NCI-H2107 treated with DMSO at 0.1 percent for 48 hours (cell line): ENCODE results near the gene CKM.
A peak's percentile ranks its signal among the peaks of the same experiment; 100 is the strongest.

Experiments
- DNase-seq: peaks from one replicate; lab custom pipeline; 2025; ENCODE audit not compliant: unreplicated experiment; lab: John Stamatoyannopoulos, UW

Gene CKM

DNA sequence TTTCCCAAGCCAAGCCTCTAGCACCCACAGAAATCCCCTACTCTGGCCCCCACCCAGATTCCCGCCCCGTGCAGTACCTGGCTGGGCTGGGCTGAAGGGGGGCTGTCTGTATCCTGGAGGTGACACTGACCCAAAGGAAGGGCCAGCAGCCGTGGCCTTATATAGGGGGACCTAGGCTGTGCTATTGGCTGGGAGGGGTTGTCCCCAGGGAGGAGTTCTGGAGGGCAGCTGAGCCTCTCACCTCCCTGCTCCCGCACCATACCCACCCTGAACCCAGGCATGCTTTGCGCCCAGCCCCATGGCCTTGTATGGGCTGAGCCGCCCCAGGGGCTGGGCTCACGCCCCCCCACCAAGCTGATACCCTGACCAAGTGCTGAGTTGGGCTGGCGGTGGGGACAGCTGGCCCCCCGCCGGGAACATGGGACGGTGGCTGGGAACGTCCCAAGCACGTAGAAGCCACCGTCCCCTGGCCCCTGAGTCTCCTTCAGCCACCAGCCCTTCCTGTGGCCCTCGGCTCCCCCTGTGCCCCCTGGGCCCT lies at the start of gene CKM:
Gene CKM (minus strand): TSS at position 132 of the 538 bp plus-strand sequence. CDS start 3,162 bp downstream, outside the sequence.
- no peak for DNase-seq

DNA sequence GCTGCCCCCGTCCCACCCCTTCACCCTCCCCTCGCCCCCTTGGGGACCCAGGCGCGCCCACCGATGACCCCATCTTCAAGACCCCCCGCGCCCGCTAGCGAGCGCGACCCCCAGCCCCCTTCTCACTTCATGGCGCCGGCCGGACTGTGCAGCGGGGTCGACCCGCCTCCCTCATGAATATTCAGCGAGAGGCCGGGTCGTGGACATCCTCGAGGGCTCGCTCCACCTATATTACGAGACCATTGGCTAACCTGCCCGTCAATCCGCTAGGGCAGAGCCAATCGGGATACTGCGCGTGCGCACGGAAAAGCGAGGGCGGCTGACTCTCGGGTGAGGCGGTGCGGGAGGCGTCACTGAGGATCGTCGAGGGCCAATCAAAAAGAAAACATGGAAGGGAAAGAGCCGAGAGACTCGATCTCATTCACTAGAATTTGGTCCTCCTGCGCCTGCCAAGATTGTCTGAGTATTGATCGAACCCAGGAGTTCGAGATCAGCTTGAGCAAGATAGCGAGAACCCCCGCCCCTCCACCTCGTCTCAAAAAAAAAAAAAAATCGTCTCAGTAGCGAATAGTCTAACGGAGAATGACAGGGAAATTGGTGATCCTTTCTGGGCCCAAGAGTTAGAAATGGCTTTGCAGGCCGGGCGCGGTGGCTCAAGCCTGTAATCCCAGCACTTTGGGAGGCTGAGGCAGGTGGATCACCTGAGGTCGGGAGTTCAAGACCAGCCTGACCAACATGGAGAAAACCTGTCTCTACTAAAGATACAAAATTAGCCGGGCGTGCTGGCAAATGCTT lies 47.9 kb upstream of the CKM start, which contains the start of gene ERCC2:
Gene ERCC2 (minus strand): TSS at position 164 of the 795 bp plus-strand sequence. CDS start 33 bp downstream, at position 131.
- DNase-seq = peak; percentile 92

DNA sequence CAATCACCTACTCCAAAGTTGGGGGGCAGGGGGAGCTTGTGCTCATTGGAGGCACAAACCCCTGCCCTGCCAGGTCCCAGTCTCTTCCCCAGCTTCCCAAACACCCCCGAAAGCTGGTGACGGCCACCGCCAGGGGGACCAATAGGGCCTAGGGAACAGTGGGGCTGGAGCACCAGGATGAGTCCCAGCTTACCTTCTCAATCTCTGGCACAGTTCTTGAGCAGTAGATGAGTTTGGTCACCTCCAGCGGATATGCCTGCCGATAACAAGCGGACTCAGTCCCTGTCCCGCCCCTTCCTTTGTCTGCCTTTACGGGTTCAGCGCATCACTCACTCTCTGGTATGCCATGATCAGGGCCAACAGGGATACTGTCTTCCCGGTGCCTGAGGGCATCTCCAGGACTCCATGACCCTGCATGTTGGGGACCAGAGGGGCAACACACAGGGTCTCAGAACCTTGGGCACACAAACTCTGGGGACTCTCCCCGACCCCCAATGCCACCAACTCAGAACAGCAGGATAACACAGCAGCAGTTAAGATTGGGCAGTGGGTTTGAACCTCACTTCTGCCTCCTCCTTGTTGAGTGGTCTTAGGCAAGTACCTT lies 46.2 kb upstream of the CKM start:
- DNase-seq = no peak

DNA sequence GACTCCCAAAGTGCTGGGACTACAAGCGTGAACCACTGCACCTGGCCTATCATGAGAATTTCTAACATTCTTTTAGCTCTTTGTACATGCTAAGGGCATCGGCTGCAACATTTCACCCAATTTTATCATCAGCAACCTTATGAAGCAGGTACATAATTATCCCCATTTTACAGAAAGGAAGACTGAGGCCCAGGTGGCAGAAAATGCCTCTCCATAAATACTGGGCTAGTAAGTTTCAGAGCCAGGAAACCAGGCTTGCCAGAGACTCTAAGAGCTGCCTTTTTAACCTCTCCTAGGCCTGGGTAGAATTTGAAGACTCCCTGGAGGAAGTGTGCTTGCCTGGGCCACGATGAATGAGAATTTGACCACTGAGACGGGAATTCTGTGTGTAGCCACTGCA lies 45.5 kb upstream of the CKM start:
- DNase-seq = no peak

DNA sequence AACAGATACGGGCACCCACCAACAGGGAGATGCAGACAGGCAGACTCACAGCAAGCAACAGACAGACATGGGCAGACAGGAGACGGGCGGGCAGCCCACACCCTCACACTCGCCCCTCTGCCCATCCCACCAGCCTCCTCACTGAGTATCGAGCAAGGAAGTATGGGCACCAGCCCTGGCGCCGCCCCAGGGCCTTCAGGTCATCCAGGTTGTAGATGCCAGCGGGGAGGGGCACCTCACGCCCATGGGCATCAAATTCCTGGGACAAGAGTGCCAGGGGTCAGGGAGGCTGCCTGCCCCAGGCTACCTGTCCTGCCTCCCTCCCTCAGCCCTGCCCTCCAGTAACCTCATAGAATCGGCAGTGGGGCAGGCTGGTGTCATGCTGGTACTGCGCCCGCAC lies 42.0 kb upstream of the CKM start:
- DNase-seq = no peak

DNA sequence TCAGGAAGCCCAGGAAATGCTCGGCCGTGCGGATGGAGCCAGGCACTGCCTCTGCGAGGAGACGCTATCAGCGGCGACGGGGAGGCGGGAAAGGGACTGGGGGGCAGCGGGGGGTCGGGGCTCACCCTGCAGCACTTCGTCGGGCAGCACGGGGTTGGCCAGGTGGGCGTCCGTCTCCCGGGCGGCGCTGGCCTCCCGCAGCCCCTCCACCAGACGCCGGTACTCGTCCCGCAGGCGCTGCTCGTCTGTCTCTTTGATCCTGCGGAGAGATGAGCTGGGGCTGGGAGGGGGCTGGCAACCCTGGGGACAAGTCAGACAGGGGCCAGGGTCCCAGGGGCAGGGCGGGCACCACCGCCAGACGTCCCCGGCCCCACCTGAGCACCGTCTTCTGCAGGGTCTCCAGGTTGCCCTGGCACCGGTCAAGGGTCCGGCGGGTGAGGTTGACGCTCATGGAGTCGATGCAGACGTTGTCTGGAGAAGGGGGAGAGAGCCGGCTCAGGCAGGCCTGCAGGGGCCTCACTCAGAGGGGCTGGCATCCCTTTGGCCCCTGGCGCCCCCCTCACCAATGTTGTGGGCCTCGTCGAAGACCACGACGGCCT lies 41.3 kb upstream of the CKM start:
- DNase-seq = no peak

DNA sequence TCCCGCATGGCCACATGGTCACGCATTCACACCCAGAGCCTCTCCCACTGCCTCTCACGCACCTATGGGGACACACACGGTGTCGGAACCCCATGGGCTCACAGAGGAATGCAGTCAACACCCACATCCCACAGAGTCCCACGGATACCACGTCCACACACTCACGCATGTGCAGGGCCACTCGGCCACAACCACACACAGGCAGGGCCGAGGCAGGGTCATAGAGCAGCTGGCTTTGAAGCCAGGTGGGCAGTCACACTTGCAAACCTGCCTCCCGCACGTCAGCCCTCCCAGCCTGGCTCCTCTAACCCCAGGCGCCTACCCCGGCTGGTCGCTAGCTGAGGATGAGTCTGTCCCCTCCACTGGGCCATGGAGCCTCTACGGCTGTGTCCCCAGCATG lies 39.6 kb upstream of the CKM start:
- DNase-seq = no peak

DNA sequence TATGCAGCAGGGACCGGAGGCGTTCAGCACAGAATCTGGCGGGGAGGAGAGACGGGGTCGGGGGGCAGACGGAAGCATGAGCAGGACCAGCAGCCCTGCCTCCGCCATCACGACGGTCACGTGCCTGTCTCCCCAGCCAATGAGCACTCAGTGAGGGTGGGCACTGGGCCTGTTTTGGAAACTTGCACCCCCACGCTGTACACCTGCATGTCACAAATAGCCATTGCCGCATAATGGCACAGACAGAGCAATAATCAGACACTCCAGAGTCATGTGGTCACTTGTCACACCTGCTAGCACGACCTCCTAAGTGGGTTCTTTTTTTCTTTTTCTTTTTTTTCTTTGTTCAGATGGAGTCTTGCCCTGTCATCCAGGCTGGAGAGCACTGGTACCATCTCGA lies 38.9 kb upstream of the CKM start:
- no peak for DNase-seq

DNA sequence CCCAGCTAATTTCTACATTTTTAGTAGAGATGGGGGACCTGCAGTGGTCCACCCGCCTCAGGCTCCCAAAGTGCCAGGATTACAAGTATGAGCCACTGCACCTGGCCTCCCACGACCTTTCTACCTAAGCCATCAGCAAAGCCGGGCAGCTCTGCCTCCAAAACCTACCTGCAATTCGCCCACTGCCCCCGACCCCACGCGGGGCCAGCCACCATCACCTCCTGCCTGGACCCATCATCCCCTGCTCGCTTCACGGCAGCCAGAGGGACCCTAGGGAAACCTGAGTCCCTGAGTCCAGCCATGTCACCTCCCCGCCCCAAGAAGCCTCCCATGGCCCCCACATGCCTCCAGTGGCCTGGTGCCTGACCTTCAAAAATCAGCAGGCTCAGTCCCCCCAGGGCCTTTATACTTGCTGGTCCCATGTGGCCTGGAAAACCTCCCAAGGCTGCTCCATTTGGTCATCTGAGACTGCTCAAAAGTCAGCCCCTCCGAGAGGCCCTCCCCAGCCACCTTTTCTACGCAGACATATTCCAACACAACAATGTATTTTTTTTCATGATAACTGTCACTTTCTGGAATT lies 35.6 kb upstream of the CKM start:
- DNase-seq = no peak

DNA sequence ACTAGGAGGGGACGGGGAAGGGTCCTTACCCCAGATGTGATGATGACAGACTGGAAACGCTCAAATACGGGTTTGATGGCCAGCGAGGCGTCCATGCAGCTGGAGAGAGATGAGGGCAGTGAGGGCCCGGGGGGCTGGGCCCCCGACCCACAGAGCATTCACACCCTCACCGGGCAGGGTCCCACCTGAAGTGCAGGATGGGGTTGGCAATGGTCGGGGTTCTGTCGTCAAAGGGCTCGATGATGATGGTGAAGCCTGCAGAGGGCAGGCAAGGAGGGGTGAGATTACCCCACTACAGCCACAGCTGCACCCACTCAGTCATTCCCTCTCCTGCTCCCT lies 34.7 kb upstream of the CKM start:
- no peak for DNase-seq

DNA sequence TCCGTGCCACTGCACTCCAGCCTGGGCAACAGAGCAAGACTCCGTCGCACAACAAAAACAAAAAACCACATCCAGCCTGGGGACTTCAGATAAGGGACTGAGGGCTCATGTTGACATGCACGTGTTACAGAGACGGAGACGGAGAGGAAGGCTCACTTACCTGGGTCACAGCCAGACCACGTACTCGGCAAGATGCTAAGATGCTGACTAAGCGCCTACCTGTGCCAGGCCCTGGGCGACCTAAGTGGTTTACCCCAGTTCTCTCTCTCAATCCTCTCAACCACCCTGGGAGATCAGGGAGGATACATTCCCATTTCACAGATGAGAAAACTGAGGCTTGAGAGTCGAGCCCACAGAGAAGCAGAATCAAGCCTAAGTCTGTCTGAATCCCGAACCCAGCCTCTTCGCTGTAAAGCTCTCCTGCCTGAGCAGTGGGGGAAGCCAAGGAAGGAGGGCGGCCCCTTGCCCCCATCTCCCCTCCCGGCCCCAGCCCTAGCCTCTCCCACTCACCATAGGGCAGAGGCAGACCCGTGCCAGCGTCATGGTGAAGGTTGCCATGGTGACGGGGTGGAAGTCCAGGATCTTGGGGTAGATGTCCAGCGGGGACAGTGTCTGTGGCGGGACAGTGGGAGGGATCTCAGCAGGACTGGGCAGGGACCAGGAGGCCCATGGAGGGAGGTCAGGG lies 34.2 kb upstream of the CKM start:
- no peak for DNase-seq

DNA sequence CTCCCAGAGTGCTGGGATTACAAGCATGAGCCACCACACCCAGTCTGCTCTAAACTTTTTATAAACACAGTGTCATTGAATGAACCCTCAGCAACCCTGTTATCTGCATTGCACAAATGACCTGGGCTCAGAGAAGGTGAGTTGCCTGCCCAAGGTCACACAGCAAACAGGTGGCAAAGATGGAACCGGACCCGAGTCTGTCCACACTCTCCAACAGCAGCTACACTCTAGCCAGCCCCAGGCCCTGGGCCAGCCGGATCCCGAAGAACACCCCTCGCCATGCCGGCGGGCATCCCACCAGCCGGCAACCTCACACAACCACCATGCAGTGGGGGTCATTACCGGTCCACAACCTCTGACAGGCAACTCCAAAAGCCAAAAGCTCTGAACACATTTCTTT lies 33.2 kb upstream of the CKM start:
- no peak for DNase-seq

DNA sequence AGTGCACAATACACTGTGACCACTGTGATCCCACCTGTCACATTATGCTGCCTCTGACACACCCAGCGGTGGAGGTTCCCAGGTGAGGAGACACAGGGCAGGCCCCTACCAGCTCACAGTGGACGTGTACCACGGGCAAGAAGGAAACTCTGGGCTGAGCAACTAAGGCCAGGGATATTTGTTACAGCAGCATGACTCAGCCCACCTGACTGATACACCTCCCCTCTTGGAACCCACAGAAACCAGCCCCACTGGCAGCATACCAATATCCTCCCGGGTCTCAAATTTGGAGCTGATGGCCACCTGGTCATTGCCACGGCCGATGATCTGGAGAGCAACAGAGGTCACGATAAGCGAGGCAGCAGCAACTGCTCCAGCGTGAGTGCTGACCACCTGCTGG lies 32.7 kb upstream of the CKM start:
- DNase-seq = no peak

DNA sequence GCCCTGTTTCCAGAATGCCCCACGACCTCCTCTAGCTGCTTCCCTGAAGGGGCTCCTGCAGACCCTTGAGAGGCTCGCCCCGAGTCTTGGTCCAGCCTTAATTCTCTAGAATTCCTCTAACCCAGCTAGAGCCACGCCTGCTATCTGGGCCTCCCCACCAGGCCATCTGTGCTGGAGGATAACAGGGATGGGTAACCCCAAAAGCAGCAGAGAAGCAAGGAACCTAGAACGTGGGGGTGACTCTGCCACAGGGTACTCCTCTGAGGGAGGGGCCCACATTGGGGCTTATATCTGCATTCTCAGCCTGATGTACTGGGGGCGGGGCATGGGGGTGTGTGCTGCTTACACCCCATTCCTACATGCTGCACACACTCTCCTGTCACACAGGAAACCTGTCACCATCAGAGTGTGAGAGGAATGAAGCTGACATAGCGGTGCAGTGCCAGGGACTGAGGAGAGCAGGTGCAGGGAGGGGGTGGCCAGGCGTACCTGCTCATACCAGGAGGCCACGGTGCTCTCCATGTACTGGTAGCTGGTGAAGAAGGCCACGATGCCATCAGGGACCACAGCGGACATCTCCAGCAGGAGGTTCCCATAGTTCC lies 31.7 kb upstream of the CKM start:
- no peak for DNase-seq

DNA sequence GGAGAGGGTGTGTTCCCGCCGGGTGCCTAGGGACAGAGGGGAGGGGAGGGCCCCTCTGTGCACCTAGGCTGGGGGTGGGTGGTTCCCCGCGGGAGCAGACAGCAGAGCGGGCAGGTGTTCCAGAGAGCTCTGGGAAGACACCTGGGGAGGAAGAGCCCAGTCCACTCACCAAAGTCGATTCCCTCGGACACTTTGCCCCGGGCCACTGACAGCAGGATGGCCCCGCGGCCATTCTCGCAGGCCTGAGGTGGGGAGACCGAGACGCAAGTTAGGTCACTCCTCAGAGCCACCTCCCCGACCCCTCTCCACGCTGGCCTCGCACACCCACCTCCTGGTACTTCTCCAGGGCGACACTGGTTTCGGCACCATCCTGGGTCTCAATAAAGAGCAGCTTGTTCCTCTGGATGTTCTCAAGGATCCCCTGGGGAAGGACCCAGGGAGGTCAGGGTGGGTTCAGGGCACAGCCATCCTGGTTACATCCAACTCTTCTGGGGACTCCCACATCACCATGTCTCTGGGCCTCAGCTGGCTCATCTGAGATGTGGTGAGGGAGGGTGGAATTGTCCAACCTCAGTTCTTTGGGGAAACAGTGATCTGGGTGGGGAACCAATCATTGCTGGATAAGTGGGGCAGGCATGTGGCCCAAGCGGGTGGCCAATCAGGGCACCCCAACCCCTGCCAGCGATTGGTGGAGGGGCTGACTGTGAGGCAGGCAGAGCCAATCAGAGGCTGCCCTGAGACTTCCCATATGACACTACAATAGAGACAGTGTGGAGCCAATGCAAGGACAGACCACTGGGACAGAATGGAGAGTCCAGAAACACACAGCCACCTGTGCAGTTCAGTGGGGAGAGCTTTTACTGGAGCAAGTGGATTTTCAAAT lies 30.5 kb upstream of the CKM start:
- no peak for DNase-seq

DNA sequence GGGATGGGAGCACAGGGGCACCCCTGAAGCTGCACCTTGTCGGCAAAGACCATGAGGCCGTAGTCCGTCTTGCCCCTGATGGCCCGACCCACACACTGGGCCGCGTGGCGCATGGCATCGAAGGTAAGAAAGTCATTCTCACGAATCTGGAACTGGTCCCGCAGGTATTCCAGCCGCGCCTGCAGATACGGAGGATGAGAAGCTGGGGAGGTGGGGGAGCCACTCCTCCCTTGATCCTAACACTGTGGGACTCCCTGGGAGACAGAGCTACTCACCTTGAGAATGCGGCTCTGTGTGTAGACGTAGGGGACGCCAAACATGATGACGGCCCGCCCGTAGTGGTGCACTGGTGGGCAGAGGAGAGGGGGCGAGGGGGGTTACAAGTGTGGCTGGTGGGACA lies 29.8 kb upstream of the CKM start:
- no peak for DNase-seq

DNA sequence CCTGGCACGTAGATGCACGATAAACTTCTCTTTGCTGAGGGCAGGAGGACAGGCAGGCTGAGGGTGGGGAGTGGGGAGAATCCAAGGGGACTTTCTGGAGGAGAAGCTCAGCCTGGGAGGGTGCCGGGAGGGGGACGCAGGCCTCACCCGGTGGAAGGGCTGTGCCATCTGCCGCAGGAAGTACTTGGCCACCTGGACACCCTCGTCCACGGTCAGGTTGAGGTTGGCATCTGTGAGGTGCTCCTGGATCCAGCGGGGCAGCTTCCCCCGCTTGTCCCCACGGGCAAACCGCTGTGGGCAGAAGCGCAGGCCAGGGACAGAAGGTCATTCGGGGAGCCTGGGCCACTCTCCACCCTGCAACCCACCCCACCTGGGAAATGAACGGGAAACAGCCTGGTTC lies 29.4 kb upstream of the CKM start:
- DNase-seq = no peak

DNA sequence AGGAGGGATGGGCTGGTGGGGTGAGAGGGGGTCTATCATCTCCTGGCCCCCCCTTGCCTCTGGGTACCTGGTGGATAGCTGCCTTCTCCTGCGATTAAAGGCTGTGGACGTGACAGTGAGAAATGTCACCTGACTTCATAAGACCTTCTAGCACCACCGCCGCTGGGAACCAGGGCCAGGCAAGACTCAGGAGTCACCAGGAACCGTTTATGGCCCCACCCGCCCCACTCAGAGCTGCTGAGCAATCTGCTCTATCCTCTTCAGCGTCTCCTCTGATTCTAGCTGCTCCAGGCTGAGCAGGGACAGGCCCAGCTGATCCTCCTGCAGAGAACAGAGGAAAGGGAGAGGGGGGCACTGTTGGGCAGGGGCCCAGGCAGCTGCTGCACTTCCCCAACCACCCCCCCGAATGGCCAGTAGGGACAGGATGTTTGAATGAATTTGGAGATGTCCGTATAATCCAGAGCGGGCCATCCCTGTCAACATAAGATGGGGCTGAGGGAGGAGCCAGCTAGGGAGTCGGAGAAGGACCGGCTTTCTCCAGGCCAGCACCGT lies 28.8 kb upstream of the CKM start:
- DNase-seq = no peak

DNA sequence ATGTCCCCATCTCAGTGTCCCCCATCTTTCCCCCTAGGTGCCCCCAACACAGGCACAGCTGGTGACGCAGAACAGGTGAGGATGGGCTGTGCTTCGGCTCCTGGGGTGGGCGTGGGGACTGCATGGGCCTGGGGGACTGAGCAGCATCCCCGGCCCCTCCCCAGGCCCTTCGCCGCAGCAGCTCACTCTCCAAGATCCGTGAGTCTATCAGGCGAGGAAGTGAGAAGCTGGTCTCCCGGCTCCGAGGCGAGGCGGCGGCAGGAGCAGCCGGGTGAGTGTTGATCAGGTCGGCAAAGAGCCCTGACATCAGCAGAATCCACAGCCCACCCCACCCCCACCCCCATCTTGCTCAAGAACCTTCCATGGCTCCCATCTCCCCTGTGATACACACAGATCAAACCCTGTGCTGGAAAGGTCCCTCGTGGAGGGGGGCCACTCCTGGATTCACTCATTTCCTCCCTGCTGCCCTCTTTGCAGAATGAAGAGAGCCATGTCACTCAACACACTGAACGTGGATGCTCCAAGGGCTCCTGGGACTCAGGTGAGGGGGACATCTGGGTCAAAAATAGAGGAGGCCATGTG lies 27.9 kb upstream of the CKM start:
- no peak for DNase-seq
